ENCODE data around the gene COL17A1. TPM values are rescaled to one million over a fixed set of nuclear protein-coding genes. Genes with fewer than 3 reads are reported as not detected.

COL17A1 gene
- total and polyA plus RNA-seq, 2 donors (not counting 1 experiment from before 2014, with no cell fraction given): under 0.01 to 0.12 TPM

- Histone ChIP-seq H3K4me2 (ENCODE audit: extremely low read depth, insufficient read depth, low read length) (no peak overlapping the region), H3K79me2 (ENCODE audit: control insufficient read depth, insufficient read depth, low read length) (no peaks in the 10 kb centered on the region), H3K4me1 (ENCODE audit: control insufficient read depth, extremely low read depth, insufficient read depth, low read length) (peaks cover 3% of the 10 kb centered on the region), H3K27me3 (ENCODE audit: control insufficient read depth, insufficient read depth, low read length) (no peaks in the 10 kb centered on the region), H4K20me1 (ENCODE audit: control insufficient read depth, extremely low read depth, insufficient read depth, low read length) (no peaks in the 10 kb centered on the region), H2AFZ (ENCODE audit: low read length) (no peak overlapping the region), H3K4me3 (replicated peaks in 1 of 4; ENCODE audit: control extremely low read depth in 1 of 4, insufficient read depth in 1 of 4, low read depth in 3 of 4, low read length in 4 of 4) (no peak overlapping the region), H3K27ac (ENCODE audit: insufficient read depth, low read length) (no peak overlapping the region), H3K9ac (ENCODE audit: insufficient read depth, low read length) (no peak overlapping the region), H3K36me3 (ENCODE audit: control insufficient read depth, insufficient read depth, low read length) (no peaks in the 10 kb centered on the region), H3K9me3 (ENCODE audit: control insufficient read depth, insufficient read depth, low read depth, low read length) (no peaks in the 10 kb centered on the region)
- TF ChIP-seq CTCF (conservative IDR thresholded peaks at IDR 0.05 in 1 of 2, IDR thresholded peaks at IDR 0.05 in 1 of 2; ENCODE audit: low read depth in 1 of 2, low read length in 2 of 2) (no peak), EZH2 (IDR thresholded peaks at IDR 0.05; ENCODE audit: low read length, missing control alignments) (no peak)
- DNase-seq (ENCODE audit: low read depth in 2 of 2): peak; percentile 14 to 81
Observed at GRCh38 chr10:104117839-104118323, 32.2 kb upstream of the COL17A1 start.

GRCh38 chr10:104113376-104113956, 27.8 kb upstream of the COL17A1 start:
- Histone ChIP-seq H3K9me3 (ENCODE audit: control insufficient read depth, insufficient read depth, low read depth, low read length) (no peaks in the 10 kb centered on the region), H3K4me2 (ENCODE audit: extremely low read depth, insufficient read depth, low read length) (no peak overlapping the region), H2AFZ (ENCODE audit: low read length) (no peak overlapping the region), H3K79me2 (ENCODE audit: control insufficient read depth, insufficient read depth, low read length) (no peaks in the 10 kb centered on the region), H4K20me1 (ENCODE audit: control insufficient read depth, extremely low read depth, insufficient read depth, low read length) (no peaks in the 10 kb centered on the region), H3K36me3 (ENCODE audit: control insufficient read depth, insufficient read depth, low read length) (no peaks in the 10 kb centered on the region), H3K4me3 (replicated peaks in 1 of 4; ENCODE audit: control extremely low read depth in 1 of 4, insufficient read depth in 1 of 4, low read depth in 3 of 4, low read length in 4 of 4) (no peak overlapping the region), H3K27ac (ENCODE audit: insufficient read depth, low read length) (no peak overlapping the region), H3K4me1 (ENCODE audit: control insufficient read depth, extremely low read depth, insufficient read depth, low read length) (peaks cover 2% of the 10 kb centered on the region), H3K9ac (ENCODE audit: insufficient read depth, low read length) (no peak overlapping the region), H3K27me3 (ENCODE audit: control insufficient read depth, insufficient read depth, low read length) (no peaks in the 10 kb centered on the region)
- DNase-seq (ENCODE audit: low read depth in 2 of 2): no peak
- TF ChIP-seq EZH2 (IDR thresholded peaks at IDR 0.05; ENCODE audit: low read length, missing control alignments) (no peak), CTCF (conservative IDR thresholded peaks at IDR 0.05 in 1 of 2, IDR thresholded peaks at IDR 0.05 in 1 of 2; ENCODE audit: low read depth in 1 of 2, low read length in 2 of 2) (no peak)

- Histone ChIP-seq H3K4me3 (replicated peaks in 1 of 4; ENCODE audit: control extremely low read depth in 1 of 4, insufficient read depth in 1 of 4, low read depth in 3 of 4, low read length in 4 of 4) (no peak overlapping the region), H3K4me2 (ENCODE audit: extremely low read depth, insufficient read depth, low read length) (no peak overlapping the region), H3K27me3 (ENCODE audit: control insufficient read depth, insufficient read depth, low read length) (no peaks in the 10 kb centered on the region), H3K27ac (ENCODE audit: insufficient read depth, low read length) (no peak overlapping the region), H3K9me3 (ENCODE audit: control insufficient read depth, insufficient read depth, low read depth, low read length) (no peaks in the 10 kb centered on the region), H4K20me1 (ENCODE audit: control insufficient read depth, extremely low read depth, insufficient read depth, low read length) (no peaks in the 10 kb centered on the region), H3K36me3 (ENCODE audit: control insufficient read depth, insufficient read depth, low read length) (no peaks in the 10 kb centered on the region), H3K79me2 (ENCODE audit: control insufficient read depth, insufficient read depth, low read length) (no peaks in the 10 kb centered on the region), H3K4me1 (ENCODE audit: control insufficient read depth, extremely low read depth, insufficient read depth, low read length) (peaks cover 2% of the 10 kb centered on the region), H2AFZ (ENCODE audit: low read length) (no peak overlapping the region), H3K9ac (ENCODE audit: insufficient read depth, low read length) (no peak overlapping the region)
- peak; percentile 54 to 85 for DNase-seq (ENCODE audit: low read depth in 2 of 2)
- no peak for TF ChIP-seq CTCF (conservative IDR thresholded peaks at IDR 0.05 in 1 of 2, IDR thresholded peaks at IDR 0.05 in 1 of 2; ENCODE audit: low read depth in 1 of 2, low read length in 2 of 2)
- no peak for TF ChIP-seq EZH2 (IDR thresholded peaks at IDR 0.05; ENCODE audit: low read length, missing control alignments)
Observed at GRCh38 chr10:104109908-104110662, 24.4 kb upstream of the COL17A1 start.

Data from fibroblast of lung (primary cell).